ENCODE measurements around the gene RPTOR. TPM values are rescaled to one million over a fixed set of nuclear protein-coding genes. Genes with fewer than 3 reads are reported as not detected.
A peak's percentile ranks its signal among the peaks of the same experiment; 100 is the strongest.

Gene RPTOR
- total and polyA plus RNA-seq, 2 donors (not counting 3 experiments of a cell fraction or from before 2014, with no cell fraction given): 10.7 to 41.8 TPM

DNA sequence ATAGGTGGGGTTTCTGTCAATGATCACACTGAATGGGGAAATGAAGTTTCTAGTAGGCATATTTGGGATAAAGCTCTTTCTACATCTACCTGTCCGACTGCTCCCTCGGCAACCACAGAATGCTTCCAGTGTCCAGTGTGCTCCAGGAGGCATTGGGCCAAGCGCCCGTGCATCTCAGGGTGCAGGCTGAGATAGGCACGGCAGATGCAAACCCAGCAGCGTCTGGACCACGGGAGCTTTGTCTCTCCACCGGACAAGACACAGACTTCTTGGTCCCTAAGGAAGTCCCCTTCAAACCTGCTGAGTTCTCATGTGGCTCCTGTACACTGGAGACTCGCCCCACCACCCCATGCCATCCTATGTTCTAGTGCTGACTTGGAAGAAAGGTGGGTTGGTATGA lies 202.8 kb downstream of the RPTOR start:
- H3K9ac ChIP-seq (replicated peaks; ENCODE audit: extremely low read depth, insufficient read depth, low read length): no peak overlapping the region
- no peaks in the 10 kb centered on the region for H4K20me1 ChIP-seq (replicated peaks; ENCODE audit: control insufficient read depth, extremely low read depth, insufficient read depth, low read length)
- H3K4me3 ChIP-seq (replicated peaks in 1 of 3; ENCODE audit: insufficient read depth in 1 of 3, low read depth in 1 of 3, low read length in 3 of 3): no peak overlapping the region
- no peaks in the 10 kb centered on the region for H3K79me2 ChIP-seq (ENCODE audit: control insufficient read depth, insufficient read depth, low read length)
- intact Hi-C loops (cut with micrococcal nuclease) (no loop called here), dilution Hi-C loops (cut with MboI; ENCODE audit: extremely low pct_ligation_motif_present, low sequenced_read_pairs) (no loop called here)
- ChIA-PET POLR2A (no interaction called here), CTCF (no interaction called here)
- H3K9me3 ChIP-seq (replicated peaks; ENCODE audit: control insufficient read depth, insufficient read depth, low read length): no peaks in the 10 kb centered on the region
- no TSS peak for BruUV-seq (replicated peaks)
- H3K36me3 ChIP-seq (ENCODE audit: control insufficient read depth in 2 of 2, extremely low read depth in 1 of 2, insufficient read depth in 2 of 2, low read length in 2 of 2): no peaks in the 10 kb centered on the region
- no peak for TF ChIP-seq MYC (IDR thresholded peaks at IDR 0.05; ENCODE audit: low read depth, low read length)
- TF ChIP-seq MAX (IDR thresholded peaks at IDR 0.05; ENCODE audit: insufficient read depth, insufficient read length): no peak
- no peak for TF ChIP-seq FOS (IDR thresholded peaks at IDR 0.05; ENCODE audit: borderline replicate concordance, insufficient read depth, low read length)
- TF ChIP-seq POLR2AphosphoS5 (IDR thresholded peaks at IDR 0.05; ENCODE audit: insufficient read depth, low read depth, low read length): no peak
- no peak for TF ChIP-seq JUN (IDR thresholded peaks at IDR 0.05; ENCODE audit: borderline replicate concordance, insufficient read depth, insufficient read length, low read depth)
- no peak for TF ChIP-seq CTCF (IDR thresholded peaks at IDR 0.05; ENCODE audit: extremely low read depth in 1 of 2, insufficient read depth in 1 of 2, low read depth in 1 of 2, low read length in 2 of 2)
- no peaks in the 10 kb centered on the region for H3K9me1 ChIP-seq (replicated peaks; ENCODE audit: control insufficient read depth, extremely low read depth, insufficient read depth, low read length)
- no peak for FAIRE-seq
- H3K27me3 ChIP-seq (ENCODE audit: control insufficient read depth in 2 of 2, insufficient read depth in 2 of 2, low read length in 2 of 2): no peaks in the 10 kb centered on the region
- H2AFZ ChIP-seq (ENCODE audit: low read depth, low read length): no peak overlapping the region
- peaks cover 7% of the 10 kb centered on the region for H3K4me1 ChIP-seq (ENCODE audit: control insufficient read depth, extremely low read depth, insufficient read depth, low read length)
- no peak for DNase-seq (ENCODE audit: low read depth, low spot score)
- H3K27ac ChIP-seq (ENCODE audit: insufficient read depth, low read depth, low read length): no peak overlapping the region
- no peak overlapping the region for H3K4me2 ChIP-seq (ENCODE audit: insufficient read depth, low read length)

- Histone ChIP-seq H3K4me1 (ENCODE audit: control insufficient read depth, extremely low read depth, insufficient read depth, low read length) (peaks cover 7% of the 10 kb centered on the region), H3K79me2 (ENCODE audit: control insufficient read depth, insufficient read depth, low read length) (no peaks in the 10 kb centered on the region), H4K20me1 (replicated peaks; ENCODE audit: control insufficient read depth, extremely low read depth, insufficient read depth, low read length) (no peaks in the 10 kb centered on the region), H3K4me3 (replicated peaks in 1 of 3; ENCODE audit: insufficient read depth in 1 of 3, low read depth in 1 of 3, low read length in 3 of 3) (no peak overlapping the region), H2AFZ (ENCODE audit: low read depth, low read length) (no peak overlapping the region), H3K4me2 (ENCODE audit: insufficient read depth, low read length) (no peak overlapping the region), H3K27ac (ENCODE audit: insufficient read depth, low read depth, low read length) (peak overlapping the region; percentile 13), H3K36me3 (ENCODE audit: control insufficient read depth in 2 of 2, extremely low read depth in 1 of 2, insufficient read depth in 2 of 2, low read length in 2 of 2) (no peaks in the 10 kb centered on the region), H3K9ac (replicated peaks; ENCODE audit: extremely low read depth, insufficient read depth, low read length) (no peak overlapping the region), H3K27me3 (ENCODE audit: control insufficient read depth in 2 of 2, insufficient read depth in 2 of 2, low read length in 2 of 2) (no peaks in the 10 kb centered on the region), H3K9me1 (replicated peaks; ENCODE audit: control insufficient read depth, extremely low read depth, insufficient read depth, low read length) (no peaks in the 10 kb centered on the region), H3K9me3 (replicated peaks; ENCODE audit: control insufficient read depth, insufficient read depth, low read length) (no peaks in the 10 kb centered on the region)
- FAIRE-seq: no peak
- BruUV-seq (replicated peaks): no TSS peak
- ChIA-PET CTCF (no interaction called here), POLR2A (no interaction called here)
- dilution Hi-C loops (cut with MboI; ENCODE audit: extremely low pct_ligation_motif_present, low sequenced_read_pairs): no loop called here
- DNase-seq (ENCODE audit: low read depth, low spot score): no peak
- TF ChIP-seq POLR2A (IDR thresholded peaks at IDR 0.05; ENCODE audit: low read depth, low read length) (no peak), POLR2AphosphoS5 (IDR thresholded peaks at IDR 0.05; ENCODE audit: insufficient read depth, low read depth, low read length) (no peak)
- intact Hi-C loops (cut with micrococcal nuclease): no loop called here
Observed at GRCh38 chr17:80749611-80750010, 205.0 kb downstream of the RPTOR start.

Data from endothelial cell of umbilical vein (primary cell).